Left lung (tissue), 10 donors: ENCODE data around the gene UCN3. TPM values are rescaled to one million over a fixed set of nuclear protein-coding genes. Genes with fewer than 3 reads are reported as not detected.
"Not testable (repeated sequence)": the region's sequence is repeated elsewhere in the genome, so short reads cannot be mapped to it uniquely, and the experiment has no call there.

ENCODE experiments used
- ATAC-seq: fragments of 200-7000 bp; cut with Tn5 transposase; one replicate; pipeline ENCODE4 v1.9.1; 2020; ENCODE audit warnings: moderate library complexity
- DNase-seq, 4 donors: peaks; one replicate each; pipeline ENCODE4 v3.0.0-alpha.2; 2013 to 2020
- H3K27ac ChIP-seq, 2 donors: fragments of 200-600 bp; sonication (generic) in 1 of 2; one replicate each; pipeline versions ENCODE4 v1.5.0 to v1.8.0; 2020 to 2021
- H3K27me3 ChIP-seq, 2 donors: fragments of 200-600 bp; sonication (generic) in 1 of 2; one replicate each; pipeline versions ENCODE4 v1.5.0 to v1.8.0; 2020 to 2021
- H3K36me3 ChIP-seq, 2 donors: fragments of 200-600 bp; sonication (generic) in 1 of 2; one replicate each; pipeline versions ENCODE4 v1.5.0 to v1.8.0; 2020 to 2021
- H3K4me1 ChIP-seq, 2 donors: fragments of 200-600 bp; one replicate each; pipeline ENCODE4 v1.8.0; 2021
- H3K4me3 ChIP-seq, 2 donors: fragments of 200-600 bp; sonication (generic) in 1 of 2; one replicate each; pipeline versions ENCODE4 v1.5.0 to v1.8.0; 2020 to 2021; ENCODE audit warnings: mild to moderate bottlenecking in 1 of 2
- H3K9me3 ChIP-seq, 2 donors: fragments of 200-600 bp; sonication (generic) in 1 of 2; one replicate each; pipeline versions ENCODE4 v1.5.0 to v1.8.0; 2020 to 2021
- intact Hi-C, 2 donors: fragments of 100-400 bp; cut with DNase I; formaldehyde crosslinking; loops; one replicate each; pipeline versions ENCODE4 v1.11.2 to v1.14.2; 2022
- polyA plus RNA-seq, 6 donors: library from polyadenylated mRNA; unstranded; fragments of 120-200 nt; gene quantifications; one replicate each; pipeline ENCODE4 v1.2.1, GENCODE V29; 2013; ENCODE audit not compliant: insufficient read length in 6 of 6
- total RNA-seq, 2 donors: library from RNA; stranded (reverse); fragmentation: NEBNext Ultra II Directional; extraction: Animal tissue kit (Norgen Biotek cat#: 25700); gene quantifications; one replicate each; pipeline ENCODE4 v1.2.1, GENCODE V29; 2021
- TF ChIP-seq, protein P1 (sequence below), 2 donors: fragments of 200-600 bp; sonication (generic) in 1 of 2; IDR thresholded peaks; one replicate each; pipeline versions ENCODE4 v1.5.0 to v1.8.0; 2021; ENCODE audit warnings: antibody characterized with exemption in 2 of 2
- donor health status: DM: no; HTN: yes; CAD: no.
- donor health status: DM: no; HTN: no; CAD: no.

UCN3 gene
- total and polyA plus RNA-seq, 8 donors, result 0.35 to 1.6 (median 0.76) TPM; not detected in 1

DNA sequence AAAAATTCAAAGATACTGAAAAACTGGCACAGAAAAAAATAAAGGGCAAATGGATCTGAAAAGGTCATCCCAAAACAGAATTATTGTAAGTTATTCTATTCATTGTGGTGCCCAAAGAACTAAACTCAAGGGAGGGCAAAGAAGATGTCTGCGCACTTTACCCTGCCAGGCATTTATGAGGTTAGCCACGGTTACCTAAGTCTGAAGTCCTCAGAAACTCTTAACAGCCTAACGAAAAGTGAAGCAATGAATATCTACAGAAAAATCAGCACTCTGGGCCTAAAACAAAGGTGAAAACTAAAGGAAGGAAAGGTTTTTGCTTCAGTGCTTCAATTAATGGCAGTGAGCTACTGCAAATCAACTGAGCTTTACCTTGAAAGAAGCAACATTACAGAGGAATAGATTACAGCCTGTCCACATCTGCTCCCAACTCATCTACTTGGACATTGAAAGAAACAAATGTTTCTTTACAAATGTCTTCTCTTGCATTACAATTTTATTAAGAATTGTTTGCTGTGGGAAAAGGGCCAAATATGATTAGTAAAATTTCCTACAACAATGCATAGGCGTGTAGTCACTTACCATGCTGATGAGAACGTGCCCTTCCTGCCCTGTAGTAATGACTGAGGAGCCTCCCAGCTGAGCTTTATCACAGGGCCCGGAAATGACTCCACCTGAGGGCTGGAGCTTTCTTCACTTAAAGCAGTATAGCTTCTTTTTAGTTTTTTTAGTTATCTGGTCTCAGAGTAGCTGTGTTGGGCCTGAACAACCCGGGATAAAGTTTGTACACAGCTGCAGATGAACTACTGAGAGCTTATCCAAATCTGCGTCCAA, 39.7 kb downstream of the UCN3 start, which contains the start of gene TUBAL3:
TUBAL3 (minus strand) TSS at position 621 of the 834 bp plus-strand sequence; CDS start at position 585, 36 bp downstream.
- H3K36me3 ChIP-seq, result no peaks in the 10 kb centered on the region
- TF ChIP-seq, protein P1, sequence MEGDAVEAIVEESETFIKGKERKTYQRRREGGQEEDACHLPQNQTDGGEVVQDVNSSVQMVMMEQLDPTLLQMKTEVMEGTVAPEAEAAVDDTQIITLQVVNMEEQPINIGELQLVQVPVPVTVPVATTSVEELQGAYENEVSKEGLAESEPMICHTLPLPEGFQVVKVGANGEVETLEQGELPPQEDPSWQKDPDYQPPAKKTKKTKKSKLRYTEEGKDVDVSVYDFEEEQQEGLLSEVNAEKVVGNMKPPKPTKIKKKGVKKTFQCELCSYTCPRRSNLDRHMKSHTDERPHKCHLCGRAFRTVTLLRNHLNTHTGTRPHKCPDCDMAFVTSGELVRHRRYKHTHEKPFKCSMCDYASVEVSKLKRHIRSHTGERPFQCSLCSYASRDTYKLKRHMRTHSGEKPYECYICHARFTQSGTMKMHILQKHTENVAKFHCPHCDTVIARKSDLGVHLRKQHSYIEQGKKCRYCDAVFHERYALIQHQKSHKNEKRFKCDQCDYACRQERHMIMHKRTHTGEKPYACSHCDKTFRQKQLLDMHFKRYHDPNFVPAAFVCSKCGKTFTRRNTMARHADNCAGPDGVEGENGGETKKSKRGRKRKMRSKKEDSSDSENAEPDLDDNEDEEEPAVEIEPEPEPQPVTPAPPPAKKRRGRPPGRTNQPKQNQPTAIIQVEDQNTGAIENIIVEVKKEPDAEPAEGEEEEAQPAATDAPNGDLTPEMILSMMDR (IDR thresholded peaks at IDR 0.05), result no peak
- H3K27me3 ChIP-seq, result no peaks in the 10 kb centered on the region
- no peak within 1 kb of the TSS for H3K27ac ChIP-seq
- H3K4me3 ChIP-seq, result no peak within 1 kb of the TSS
- intact Hi-C loops, result no loop called here
- ATAC-seq (no peak), DNase-seq (no peak)
- no peaks in the 10 kb centered on the region for H3K9me3 ChIP-seq
- no peaks in the 10 kb centered on the region for H3K4me1 ChIP-seq

DNA sequence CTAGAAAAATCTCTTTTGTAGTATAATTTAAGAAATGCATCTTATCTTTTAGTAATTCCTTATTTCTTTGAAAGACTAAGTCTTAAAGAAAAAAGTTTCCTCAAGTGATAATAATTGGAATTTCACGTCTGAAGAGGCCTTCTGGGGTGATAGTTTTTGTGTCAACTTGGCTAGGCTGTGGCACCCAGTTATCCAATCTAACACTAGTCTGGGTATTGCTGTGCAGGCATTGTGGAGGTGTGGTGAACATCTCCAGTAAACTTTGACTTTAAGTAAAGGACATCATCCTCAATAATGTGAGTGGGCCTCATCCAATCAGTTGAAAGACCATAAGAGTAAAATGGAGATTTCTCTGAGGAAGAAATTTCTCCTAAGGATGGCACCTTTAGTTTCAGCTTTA, 42.2 kb downstream of the UCN3 start:
- no peak for DNase-seq
- H3K27me3 ChIP-seq, result peaks cover 0 to 8% of the 10 kb centered on the region in 2 donors

DNA sequence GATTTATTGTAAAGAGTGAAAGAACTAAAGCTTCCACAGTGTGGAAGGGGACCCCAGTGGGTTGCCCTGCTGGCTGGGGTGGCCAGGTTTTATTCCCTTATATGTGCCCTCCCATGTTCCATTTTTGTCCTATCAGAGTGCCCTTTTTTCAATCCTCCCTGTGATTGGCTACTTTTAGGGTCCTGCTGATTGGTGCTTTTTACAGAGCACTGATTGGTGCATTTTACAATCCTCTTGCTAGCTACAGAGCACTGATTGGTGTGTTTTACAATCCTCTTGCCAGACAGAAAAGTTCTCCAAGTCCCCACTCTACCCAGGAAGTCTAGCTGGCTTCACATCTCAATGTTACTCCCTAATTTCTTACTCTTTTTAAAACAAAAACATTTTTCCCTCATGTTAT, 46.0 kb downstream of the UCN3 start:
- H3K27me3 ChIP-seq, H3K36me3 ChIP-seq, H3K9me3 ChIP-seq, H3K27ac ChIP-seq, DNase-seq, intact Hi-C loops, ATAC-seq, H3K4me3 ChIP-seq: not testable (repeated sequence)
- peaks cover 3 to 10% of the 10 kb centered on the region in 2 donors for H3K4me1 ChIP-seq

More for the DNA sequence above, 42.2 kb downstream of the UCN3 start:
- intact Hi-C loops, result no loop called here
- TF ChIP-seq, protein P1 (IDR thresholded peaks at IDR 0.05), result no peak
- Histone ChIP-seq H3K4me3 (no peak overlapping the region), H3K27ac (no peak overlapping the region), H3K36me3 (no peaks in the 10 kb centered on the region), H3K9me3 (no peaks in the 10 kb centered on the region), H3K4me1 (peaks cover 0 to 2% of the 10 kb centered on the region in 2 donors)
- ATAC-seq, result no peak

DNA sequence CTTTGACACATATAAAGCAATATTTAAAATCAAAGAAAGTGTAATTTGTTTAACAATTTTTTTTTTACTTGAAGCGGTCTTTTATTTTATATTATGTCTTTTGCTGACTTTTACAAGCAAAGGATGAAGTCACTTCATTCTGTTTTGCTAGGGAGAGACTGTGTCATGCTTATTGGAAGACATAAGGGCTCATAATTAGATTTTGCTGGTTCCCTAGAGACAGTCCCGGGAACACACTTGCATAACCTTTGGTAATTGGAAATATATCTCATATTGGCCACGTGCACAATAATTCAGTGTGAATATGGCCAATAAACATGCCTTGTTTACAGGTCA, 47.1 kb downstream of the UCN3 start:
- DNase-seq (no peak), ATAC-seq (no peak)
- TF ChIP-seq, protein P1 (IDR thresholded peaks at IDR 0.05), result no peak
- Histone ChIP-seq H3K4me3 (peak overlapping the region; percentile 57 to 63), H3K27ac (no peak overlapping the region), H3K4me1 (peaks cover 3 to 10% of the 10 kb centered on the region in 2 donors), H3K27me3 (peaks cover 0 to 8% of the 10 kb centered on the region in 2 donors), H3K9me3 (no peaks in the 10 kb centered on the region), H3K36me3 (no peaks in the 10 kb centered on the region)
- intact Hi-C loops, result no loop called here

DNA sequence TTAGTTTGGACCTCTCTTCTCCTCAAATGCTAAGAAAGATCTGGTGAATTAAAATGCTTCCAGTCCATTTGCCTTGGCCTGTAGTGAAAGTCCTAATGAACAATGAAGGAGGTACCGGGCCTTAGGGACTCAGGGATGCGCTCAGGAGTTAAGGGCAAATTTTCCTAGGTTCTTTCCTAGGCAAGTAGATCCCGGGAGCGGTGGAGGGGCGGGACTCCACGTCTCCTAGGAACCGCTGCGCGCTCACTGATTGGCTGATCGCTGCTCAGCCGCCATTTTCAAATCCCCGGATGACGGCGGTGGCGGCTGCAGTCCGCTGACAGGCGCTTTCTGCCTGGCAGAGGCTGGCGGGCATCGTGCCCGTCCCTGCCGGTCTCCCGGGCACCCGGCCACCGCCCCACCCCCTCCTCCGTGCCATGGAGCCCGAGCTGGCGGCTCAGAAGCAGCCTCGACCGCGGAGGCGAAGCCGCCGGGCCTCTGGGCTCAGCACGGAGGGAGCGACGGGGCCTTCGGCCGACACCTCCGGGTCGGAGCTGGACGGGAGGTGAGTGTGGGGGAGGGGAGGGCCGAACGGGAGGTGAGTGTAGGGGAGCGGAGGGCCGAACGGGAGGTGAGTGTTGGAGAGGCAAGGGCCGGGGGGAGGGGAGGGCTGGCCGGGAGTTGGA, 47.6 kb downstream of the UCN3 start, which contains the start of gene NET1:
NET1 (plus strand) TSS at position 281 of the 665 bp plus-strand sequence; CDS start at position 417, 136 bp downstream.
- peaks cover 0 to 8% of the 10 kb centered on the region in 2 donors for H3K27me3 ChIP-seq
- ATAC-seq (peak; percentile 99), DNase-seq (peak; percentile 77 to 92 (median 89))
- H3K4me1 ChIP-seq, result peaks cover 3 to 10% of the 10 kb centered on the region in 2 donors
- H3K36me3 ChIP-seq, result no peaks in the 10 kb centered on the region
- no peak within 1 kb of the TSS for H3K27ac ChIP-seq
- TF ChIP-seq, protein P1 (IDR thresholded peaks at IDR 0.05), result no peak
- H3K9me3 ChIP-seq, result no peaks in the 10 kb centered on the region
- intact Hi-C loops, result no loop called here
- peak within 1 kb of the TSS; percentile 57 to 63 for H3K4me3 ChIP-seq
